Measurements from ENCODE around the gene FAM209B.
"Not testable (repeated sequence)": the region's sequence is repeated elsewhere in the genome, so short reads cannot be mapped to it uniquely, and the experiment has no call there.

FAM209B gene

DNA sequence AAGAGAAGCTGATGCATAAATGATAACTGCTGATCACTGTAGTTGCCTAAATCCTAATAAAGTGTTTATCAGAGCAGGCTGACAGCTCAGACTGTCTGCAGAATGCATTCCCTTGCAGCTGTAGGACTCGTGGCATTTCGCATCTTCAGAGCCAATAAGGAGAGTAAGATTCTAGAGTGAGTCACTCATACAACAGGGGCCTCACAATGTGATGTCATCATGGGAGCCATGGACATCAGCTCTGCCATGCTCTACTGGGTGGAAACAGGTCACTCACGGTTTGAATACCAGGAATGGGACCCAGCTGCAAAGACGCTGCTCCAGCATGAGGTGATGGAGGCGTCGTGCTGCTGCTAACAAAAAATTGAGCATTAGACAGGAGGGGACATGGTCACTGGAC is 7.4 kb downstream of the FAM209B start:
- no peak for ATAC-seq
- no peak for DNase-seq

DNA sequence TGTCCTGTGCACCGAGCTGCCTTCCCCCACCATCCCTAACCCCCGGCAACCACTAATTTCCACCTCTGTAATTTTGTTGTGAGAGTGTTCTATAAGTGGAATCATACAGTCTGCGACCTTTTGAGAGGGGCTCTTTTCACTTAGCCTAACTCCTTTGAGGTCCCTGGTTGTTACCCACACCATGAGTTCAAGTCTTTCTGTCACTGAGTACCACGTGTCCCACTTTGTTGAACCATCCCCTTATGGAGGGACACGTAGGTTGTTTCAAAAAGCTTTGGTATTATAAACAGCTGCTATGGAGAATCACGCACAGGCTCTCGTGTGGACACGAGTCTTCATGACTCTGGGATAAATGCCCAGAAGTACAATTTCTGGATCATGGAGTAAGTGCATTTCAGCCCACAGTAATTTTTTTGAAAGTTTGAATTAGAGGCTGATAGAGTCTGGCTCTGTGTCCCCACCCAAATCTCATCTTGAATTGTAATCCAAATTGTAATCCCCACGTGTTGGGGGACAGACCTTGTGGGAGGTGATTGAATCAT is 9.5 kb downstream of the FAM209B start:
- DNase-seq (no peak), ATAC-seq (no peak)

DNA sequence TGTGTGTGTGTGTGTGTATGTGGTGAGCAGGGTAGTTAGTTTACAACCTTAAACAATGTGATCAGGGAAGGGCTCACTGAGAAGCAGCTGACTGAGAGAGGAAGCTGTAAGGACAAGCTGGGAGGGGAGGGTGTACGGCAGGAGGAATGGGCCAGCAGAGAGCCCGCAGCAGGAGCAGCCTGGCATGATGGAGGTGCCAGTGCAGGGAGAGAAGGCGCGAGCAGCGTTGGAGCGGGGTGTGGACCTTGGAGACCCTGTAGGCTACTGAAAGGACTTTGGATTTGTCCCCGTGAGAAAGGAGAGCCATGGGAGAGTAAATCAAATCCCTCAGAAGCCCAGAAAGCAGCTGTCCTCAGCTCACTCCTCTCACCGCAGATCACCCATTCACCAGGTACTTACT is 18.5 kb downstream of the FAM209B start:
- ATAC-seq (no peak), DNase-seq (no peak)

DNA sequence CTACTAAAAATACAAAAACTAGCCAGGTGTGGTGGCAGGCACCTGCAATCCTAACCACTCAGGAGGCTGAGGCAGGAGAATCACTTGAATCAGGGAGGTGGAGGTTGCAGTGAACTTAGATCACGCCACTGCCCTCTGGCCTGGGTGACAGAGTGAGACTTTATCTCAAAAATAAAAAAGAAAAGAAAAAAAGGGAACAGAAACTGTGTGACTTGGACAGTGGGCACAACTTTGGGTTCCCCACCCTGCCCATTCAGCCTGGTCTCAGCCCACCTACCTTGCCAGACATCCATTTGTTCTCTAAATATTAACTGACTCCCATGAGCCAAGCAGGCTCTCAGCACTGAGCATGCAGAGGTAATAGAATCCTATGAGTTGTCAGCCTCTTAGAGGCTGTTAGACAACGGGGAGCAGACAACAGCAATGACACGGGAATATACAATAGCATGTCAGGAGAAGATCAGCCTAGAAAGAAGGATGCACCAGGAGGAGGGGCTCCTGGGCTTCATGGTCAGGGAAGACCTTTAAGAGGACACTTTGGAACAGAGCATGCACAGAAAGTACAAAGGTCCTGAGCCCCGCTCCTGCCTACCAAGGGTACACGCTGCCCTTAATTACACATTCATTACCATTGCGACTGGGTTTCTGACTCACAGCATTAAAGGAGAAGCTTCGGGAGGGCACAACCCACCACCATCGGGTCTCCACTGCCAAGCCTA is 20.0 kb downstream of the FAM209B start:
- ATAC-seq (no peak), DNase-seq (no peak)

DNA sequence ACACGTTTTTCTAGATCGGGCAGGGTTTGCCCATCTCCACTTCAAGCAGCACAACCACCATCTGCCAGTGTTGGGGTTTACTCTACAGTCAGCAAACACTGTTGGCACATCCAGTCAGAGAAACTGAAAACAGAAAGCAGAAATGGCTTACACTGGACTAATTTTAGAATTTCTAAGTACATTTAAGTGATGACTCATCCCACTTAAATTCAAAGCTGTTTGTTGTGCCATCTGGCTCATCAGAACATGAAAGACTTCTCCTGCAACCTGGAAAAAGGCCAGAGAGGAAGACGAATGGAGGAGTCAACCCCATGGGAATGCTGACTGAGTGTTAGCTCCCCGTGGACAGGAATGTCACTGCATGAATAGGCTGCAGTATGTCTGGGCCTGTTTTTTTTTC is 21.8 kb downstream of the FAM209B start:
- ATAC-seq: peak; percentile 53
- DNase-seq: no peak

DNA sequence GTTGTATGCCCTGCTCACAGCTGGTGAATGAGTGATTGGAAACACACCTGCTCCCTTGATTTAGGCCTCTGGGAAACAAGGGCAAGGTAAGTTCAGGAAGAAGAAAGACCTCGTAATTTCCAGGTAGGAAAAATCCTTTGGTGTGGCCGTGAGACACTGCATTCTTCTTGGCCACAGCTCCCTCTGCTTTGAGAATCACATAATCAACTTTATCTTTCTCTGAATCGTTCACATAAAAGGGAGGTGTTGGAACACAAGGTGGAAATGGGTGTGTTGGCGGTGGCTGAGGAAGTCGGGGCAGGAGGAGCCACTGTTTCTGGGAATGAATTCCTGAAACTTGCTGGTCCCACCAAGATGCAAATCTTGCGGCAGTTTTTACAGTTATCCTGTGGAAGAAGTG is 25.9 kb downstream of the FAM209B start:
- DNase-seq (no peak), ATAC-seq (no peak)

DNA sequence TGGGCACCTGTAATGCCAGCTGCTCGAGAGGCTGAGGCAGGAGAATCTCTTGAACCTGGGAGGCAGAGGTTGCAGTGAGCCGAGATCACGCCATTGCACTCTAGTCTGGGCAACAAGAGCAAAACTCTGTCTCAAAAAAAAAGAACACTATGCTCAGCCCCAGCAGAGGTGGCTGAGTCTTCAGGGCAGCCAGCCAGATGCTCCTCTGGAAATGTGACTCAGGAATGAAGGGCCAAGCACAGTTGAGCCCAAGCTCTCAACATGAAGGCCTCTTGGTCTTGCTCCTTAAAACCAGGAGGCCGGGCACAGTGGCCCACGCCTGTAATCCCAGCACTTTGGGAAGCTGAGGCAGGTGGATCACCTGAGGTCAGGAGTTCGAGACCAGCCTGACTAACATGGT is 31.5 kb downstream of the FAM209B start:
- DNase-seq, ATAC-seq: not testable (repeated sequence)

DNA sequence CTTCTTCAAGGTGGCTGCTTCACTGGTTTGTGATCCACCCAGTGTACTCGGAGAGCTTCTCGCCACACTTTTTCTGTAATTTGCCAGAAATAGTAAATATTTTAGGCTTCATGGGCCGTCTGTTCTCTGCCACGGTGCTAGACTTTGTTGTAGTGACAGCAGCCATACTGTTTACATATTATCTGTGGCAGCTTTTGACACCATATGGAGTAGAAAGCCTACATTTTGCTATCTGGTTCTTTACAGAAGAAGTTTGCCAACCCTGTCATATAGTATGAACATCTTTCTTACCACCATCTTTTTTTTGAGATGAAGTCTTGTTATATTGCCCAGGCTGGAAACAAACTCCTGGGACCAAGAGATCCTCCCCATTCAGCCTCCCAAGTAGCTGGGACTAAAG is 32.5 kb downstream of the FAM209B start:
- DNase-seq (no peak), ATAC-seq (no peak)

DNA sequence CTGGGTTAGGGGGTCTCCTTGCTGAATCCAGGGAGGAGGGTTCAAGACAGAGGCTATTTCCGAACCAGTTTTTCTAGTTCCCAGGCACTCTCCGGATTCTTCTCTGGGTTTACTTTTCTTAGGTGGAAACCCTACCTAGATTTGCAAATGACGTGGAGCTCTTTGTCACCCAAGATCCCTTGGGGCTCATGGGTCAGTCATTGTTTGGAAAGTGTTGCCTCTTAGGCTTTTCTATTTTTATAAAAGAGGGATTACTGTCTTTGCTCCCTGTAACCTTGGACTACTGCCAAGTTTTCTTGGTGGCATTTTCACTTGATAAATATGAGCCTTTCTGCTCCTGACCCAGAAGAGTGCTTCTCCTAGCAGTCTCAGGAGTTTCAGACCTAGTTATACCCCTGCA is 33.6 kb downstream of the FAM209B start:
- DNase-seq: no peak
- no peak for ATAC-seq

DNA sequence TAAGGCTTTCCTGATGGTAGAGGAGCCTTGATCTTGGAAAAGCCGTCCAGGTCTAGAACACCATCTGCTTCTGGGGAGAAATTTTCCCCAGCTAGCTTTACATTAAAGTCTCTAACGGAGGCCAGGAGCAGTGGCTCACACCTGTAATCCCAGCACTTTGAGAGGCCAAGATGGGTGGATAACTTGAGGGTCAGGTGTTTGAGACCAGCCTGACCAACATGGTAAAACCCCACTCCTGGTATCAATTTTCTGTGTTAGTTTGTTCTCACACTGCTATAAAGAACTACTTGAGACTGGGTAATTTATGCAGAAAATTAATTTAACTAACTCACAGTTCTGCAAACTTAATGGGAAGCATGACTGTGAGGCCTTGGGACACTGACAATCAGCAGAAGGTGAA is 37.8 kb downstream of the FAM209B start:
- DNase-seq: no peak
- no peak for ATAC-seq

DNA sequence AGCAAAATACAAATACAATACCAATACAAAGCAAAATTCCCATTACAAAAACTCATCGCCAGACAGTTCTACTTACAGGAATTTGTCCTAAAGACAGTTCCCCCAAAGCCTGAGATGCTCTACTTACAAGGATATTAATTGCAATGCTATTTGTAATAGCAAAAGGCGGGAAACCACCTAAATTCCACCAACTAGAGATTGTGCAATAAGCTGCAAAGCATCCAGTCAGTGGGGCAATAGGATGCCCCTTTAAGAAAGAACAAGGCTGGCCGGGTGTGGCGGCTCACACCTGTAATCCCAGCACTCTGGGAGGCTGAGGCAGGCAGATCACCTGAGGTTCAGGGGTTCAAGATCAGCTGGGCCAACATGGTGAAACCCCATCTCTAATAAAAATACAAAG is 39.1 kb downstream of the FAM209B start:
- no peak for DNase-seq

DNA sequence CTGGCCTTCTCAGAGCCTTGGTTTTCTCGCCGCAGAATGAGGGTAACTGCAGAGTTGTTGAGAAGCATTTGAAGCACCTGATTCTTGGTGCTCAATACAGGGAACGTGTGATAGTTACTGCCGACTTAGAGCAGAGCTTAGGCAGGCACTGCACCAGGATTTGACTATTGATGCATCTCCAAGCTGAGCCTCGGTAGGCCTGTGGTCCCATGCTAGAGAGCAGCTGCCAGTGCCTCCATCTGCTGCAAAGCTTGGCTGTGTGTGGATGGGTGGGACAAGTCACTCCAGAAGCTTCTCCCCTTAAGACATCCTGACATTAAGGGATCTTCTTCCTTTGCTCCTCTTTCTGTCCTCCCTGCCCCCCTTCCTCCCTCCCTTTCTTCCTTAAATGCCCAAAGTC is 40.9 kb downstream of the FAM209B start:
- ATAC-seq: no peak
- no peak for DNase-seq

More for the DNA sequence above, 39.1 kb downstream of the FAM209B start:
- ATAC-seq: no peak

DNA sequence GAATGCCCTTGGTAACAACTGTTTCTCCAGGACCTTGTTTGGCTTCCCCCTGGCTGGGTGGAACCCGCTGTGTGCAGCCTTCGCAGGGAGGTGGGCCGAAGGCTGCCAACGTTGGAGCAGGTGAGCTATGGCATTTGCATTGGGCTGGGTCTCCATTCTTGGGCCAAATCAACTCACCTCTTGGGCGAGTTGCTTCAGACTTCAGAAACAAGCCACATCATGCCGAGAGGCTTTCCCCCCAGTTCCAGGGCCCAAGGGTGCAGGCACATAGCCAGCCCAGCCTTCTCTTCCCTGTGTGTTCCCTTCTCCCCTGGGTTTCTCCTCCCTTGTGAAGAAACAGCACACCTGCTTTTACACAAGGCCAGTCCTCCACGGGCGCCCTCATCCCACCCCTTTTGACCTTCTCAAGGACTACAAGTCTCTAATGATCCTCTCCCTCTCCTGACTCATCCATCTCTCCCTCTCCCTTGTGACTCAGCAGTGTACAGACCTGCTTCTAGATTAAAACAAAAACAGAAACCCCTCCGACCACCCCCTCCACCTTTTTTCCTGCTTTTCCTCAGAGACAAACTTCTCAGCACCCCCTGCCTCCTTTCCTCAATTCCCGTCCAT is 41.6 kb downstream of the FAM209B start:
- no peak for ATAC-seq

DNA sequence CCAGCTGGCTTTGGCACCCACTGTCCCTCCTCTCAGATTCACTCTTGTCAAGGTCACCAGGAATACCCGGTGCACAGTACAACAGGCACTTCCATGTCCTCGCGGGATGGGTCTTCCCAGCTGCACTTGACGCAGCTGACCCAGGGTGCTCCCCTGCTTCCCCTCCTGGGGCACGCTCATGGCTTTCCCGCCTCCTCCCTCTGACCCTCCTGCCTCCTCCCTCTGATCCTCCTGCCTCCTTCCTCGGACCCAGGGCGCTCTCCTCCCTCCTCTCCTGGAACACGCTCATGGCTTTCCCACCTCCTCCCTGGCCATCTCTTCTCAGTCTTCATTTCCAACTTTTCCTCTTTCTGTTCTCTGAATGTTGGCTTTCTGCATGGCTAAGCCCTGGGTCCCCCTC is 42.1 kb downstream of the FAM209B start:
- DNase-seq: no peak

More for the DNA sequence above, 41.6 kb downstream of the FAM209B start:
- no peak for DNase-seq

DNA sequence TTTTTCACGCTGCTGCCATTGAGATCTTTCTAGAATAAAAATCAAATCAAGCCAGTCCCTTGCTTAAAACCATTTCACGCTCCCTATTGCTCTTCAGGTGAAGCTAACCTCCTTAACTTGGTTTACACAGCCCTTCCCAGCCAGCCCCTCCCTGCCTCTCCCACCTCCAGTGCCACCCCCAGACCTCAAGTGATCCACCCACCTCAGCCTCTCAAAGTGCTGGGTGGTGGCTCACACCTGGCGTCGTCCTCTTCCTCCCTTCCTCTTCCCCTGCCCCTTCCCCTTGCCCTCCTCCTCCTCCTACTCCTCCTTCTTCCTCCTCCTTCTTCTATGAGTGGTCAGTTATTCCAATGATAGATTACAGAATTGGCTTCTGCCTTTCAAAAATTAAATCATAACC is 42.9 kb downstream of the FAM209B start:
- ATAC-seq (no peak), DNase-seq (no peak)

More for the DNA sequence above, 42.1 kb downstream of the FAM209B start:
- no peak for ATAC-seq

DNA sequence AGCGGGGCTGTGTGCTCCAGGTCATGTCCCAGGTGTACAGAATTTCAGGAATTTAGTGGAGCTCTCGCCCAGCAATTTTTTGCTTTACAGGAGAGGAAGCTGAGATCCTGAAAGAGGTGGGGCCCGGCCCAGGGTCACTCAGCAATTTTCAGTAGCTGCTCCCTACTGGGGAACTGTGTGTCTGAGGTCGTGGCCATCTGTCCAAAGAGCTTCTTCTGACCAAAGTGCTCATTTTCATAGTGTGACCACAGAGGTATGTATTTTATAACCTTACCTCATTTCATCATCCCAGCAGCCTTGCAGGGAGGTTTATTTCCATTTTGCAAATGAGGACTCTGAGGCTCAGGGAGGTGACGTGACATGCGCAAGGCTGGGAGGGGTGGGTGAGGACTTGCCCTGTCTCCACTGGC is 46.3 kb downstream of the FAM209B start:
- ATAC-seq (no peak), DNase-seq (no peak)

DNA sequence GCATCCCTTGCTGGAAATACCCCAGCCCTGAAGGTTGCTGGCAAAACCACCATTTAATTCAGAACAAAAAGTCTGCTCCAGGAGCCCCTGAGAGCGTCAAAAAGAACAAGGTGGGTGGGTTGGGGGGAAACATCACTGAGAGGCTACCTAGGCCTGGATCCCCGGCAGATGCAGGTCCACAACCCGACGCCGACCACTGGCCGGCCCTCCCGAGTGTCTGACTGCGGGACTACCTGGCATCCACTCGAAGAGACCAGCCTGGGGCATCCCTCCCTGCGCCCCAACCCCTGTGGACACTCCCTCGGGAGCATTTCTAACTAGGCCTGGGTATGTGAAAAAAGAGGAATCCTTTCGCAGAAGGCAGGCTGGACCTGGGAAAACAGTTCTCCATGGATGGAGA is 47.2 kb downstream of the FAM209B start:
- ATAC-seq (no peak), DNase-seq (no peak)

DNA sequence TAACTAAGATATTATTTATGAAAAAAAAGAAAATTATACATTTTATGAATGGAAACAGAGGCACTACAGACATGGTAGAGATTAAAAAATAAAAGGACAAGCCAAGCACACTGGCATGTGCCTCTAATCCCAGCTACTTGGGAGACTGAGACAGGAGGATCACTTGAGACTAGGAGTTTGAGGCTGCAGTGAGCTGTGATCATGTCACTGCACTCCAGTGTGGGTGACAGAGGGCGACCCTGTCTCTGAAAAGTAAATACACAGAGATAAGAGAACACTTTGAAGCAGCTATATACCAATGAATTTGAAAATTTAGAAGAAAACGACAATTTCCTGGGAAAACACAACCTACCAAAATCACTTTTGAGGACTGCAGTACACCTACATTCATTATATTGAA is 48.7 kb downstream of the FAM209B start:
- ATAC-seq: no peak
- no peak for DNase-seq

DNA sequence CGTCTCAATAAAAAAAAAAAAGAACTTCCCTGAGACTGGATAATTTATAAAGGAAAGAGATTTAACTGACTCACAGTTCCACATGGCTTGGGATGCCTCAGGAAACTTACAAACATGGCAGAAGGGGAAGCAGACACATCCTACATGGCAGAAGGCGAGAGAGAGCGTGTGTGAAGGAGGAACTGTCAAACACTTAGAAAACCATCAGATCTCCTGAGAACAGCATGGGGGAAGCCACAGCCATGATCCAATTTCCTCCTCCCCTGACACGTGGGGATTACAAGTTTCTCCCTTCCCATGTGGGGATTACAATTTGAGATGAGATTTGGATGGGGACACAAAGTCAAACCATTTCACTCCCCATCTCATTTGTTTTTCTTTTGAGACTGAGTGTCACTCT is 49.5 kb downstream of the FAM209B start:
- DNase-seq (no peak), ATAC-seq (no peak)

DNA sequence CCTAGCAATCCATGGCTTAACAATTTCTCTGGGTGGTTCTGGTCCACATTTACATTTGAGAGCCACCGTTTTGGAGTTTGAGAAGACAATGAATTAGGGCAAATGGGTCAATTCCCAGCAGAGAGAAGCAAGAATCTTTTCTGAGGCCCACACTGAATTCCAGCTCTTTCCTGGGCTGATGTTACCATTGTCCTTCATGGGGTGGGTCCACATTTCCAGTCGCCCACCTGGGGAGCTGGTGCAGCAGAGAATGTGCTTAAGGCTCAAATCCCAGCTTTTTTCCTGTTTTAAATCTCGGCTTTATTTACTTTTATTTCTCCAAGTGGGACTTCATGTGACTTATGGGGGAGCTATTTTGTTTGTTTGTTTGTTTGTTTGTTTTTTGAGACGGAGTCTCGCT is 51.9 kb downstream of the FAM209B start:
- no peak for DNase-seq
- no peak for ATAC-seq
